ENCODE data around the gene KRTAP1-5.
"Not testable (repeated sequence)": the region's sequence is repeated elsewhere in the genome, so short reads cannot be mapped to it uniquely, and the experiment has no call there.

Gene KRTAP1-5

DNA sequence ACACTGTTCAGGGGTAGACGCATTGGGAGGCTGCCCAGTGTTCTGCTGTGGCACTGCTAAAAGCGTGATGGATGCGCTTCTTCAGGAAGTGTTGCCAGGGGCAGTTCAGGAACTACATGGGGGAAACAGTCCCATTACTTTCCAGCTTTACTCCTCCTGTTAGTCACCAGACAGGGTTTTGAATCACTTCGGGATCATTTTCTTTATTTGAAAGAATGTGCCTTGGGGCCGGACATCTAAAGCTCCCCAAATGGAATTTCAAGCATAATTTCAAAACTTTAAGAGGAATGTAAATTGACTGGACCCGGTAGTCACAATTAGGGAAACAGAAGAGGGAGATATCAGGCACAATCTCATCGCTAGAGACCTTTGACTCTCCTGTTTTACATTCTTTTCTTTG lies 21.4 kb upstream of the KRTAP1-5 start:
- DNase-seq (ENCODE audit: low read depth) = peak; percentile 96

DNA sequence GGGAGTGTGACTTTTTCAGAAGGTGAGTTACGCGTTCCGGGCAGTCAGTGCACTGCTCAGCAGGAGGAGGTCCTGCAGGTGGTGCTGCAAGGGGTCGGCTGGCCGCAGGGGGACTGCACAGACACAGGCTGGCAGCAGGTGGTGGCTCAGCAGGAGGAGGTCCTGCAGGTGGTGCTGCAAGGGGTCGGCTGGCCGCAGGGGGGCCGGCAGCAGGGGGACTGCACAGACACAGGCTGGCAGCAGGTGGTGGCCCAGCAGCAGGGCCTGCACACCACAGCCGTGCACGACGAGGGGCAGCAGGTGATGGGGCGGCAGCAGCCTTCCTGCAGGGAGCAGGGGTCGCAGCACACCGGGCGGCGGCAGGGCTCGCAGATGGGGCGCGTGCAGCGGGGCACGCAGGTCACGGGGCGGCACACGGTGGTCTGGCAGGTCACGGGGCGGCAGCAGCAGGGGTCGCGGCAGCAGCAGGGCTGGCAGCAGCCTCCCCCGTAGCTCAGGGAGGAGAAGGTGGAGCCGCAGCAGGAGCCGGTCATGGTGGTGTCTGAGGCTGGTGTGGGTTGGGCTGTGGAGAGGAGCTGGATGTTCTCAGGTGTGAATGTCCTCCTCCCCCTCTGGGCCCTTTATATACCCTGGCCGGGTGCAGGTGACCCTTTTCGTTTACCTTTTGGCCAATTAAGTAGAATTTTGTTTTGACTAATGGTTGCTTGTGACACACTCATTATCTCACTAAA lies 19.9 kb upstream of the KRTAP1-5 start, which contains the start of gene KRTAP2-1:
Gene KRTAP2-1 (minus strand): TSS at position 582 of the 731 bp plus-strand sequence. CDS start 49 bp downstream, at position 533.
- not testable (repeated sequence) for DNase-seq (ENCODE audit: low read depth)

DNA sequence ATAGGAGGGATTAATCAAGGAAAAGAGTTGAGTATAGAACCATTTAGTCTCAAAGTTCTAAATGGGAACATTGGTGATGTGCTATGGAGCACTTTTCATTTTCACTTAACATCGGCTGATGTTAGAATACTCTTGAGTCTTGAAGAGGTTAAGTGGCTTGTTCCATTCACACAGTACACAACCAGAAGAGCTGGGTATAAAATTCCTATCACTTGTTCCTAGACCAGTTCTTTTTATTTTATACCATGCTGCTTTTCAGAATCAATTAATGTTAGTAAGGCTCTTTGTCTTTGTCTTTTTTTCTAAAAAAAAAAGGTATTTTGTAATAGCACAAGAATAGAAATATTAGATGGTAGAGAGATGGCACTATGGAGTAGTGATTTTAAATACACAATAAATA lies 15.9 kb upstream of the KRTAP1-5 start:
- DNase-seq (ENCODE audit: low read depth) = no peak

DNA sequence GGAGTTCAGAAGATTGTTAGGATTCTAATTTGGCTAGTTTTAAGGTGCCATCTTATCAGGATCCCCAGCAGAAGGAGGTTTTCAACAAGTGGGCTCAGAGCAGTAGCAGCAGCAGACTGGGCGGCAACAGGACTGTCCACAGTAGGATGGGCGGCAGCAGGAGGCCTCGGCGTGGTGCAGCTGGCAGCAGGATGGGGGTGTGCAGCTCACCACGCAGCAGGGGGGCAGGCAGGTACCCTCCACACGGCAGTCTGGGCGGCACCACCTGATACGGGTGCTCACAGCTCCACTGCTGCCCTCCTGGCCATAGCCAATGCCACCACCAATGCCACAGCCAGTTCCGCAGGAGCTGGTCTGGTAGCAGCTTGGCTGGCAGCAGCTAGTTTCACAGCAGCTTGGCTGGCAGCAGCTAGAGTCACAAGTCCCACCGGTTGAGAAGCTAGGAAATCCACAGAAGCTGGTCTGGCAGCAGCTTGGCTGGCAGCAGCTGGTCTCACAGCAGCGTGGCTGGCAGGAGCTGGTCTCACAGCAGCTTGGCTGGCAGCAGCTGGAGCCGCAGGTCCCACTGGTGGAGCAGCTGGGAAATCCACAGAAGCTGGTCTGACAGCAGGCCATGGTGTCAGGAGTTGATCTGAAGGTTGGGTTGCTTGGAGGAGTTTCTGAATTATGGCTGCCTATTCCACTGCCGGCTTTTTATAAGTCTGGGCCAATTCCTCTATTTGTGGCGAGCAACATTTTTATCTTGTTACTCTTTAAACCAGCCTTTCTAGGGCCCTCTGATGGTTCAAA lies 14.0 kb upstream of the KRTAP1-5 start, which contains the start of gene KRTAP1-1:
Gene KRTAP1-1 (minus strand): TSS at position 668 of the 789 bp plus-strand sequence. CDS start 53 bp downstream, at position 615.
- peak; percentile 31 for DNase-seq (ENCODE audit: low read depth)

DNA sequence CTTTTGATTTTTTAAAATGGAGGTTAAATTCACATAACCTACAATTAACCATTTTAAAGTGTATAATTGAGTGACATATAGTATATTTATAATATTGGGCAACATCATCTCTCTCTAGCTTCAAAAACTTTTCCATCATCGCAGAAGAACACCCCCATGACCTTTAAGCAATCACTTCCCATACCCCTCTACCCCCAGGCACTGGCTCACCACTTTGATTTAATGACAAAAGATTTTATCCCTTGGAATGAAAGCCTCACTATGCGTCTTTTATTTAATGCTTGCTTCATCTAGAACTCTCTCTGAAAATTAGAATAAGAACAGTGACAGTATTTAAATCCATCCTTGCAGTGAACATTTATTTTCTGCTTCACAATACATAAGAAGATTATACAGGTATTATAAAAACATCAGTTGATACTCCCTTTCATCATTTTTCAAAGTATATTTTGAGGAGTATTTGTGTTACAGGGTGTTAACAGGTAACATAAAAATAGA lies 10.9 kb upstream of the KRTAP1-5 start:
- no peak for DNase-seq (ENCODE audit: low read depth)

DNA sequence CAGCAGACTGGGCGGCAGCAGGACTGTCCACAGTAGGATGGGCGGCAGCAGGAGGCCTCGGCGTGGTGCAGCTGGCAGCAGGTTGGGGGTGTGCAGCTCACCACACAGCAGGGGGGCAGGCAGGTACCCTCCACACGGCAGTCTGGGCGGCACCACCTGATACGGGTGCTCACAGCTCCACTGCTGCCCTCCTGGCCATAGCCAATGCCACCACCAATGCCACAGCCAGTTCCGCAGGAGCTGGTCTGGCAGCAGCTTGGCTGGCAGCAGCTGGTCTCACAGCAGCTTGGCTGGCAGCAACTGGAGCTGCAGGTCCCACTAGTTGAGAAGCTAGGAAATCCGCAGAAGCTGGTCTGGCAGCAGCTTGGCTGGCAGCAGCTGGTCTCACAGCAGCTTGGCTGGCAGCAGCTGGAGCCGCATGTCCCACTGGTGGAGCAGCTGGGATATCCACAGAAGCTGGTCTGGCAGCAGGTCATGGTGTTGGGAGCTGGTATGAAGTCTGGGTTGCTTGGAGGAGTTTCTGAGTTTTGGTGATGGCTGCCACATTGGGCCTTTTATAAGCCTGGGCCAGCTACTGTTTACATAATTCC lies 7.4 kb upstream of the KRTAP1-5 start, which contains the start of gene KRTAP1-3:
Gene KRTAP1-3 (minus strand): TSS at position 529 of the 590 bp plus-strand sequence. CDS start 53 bp downstream, at position 476.
- not testable (repeated sequence) for DNase-seq (ENCODE audit: low read depth)

DNA sequence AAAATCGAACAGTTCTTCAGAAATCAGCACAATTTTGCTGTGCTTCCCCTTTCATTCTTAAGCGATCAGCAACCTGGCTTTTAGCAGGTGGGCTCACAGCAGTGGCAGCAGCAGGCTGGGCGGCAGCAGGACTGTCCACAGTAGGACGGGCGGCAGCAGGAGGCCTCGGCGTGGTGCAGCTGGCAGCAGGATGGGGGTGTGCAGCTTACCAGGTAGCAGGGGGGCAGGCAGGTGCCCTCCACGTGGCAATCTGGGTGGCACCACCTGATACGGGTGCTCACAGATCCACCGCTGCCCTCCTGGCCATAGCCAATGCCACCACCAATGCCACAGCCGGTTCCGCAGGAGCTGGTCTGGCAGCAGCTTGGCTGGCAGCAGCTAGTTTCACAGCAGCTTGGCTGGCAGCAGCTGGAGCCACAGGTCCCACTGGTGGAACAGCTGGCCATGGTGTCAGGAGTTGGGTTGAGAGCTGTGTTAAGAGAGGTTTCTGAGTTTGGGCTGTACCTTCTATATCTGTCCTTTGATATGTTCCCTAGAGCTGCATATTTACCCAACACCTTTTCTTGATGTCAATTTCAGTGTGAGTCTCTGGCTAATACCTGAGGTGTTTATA lies 2.7 kb upstream of the KRTAP1-5 start, which contains the start of gene KRTAP1-4:
Gene KRTAP1-4 (minus strand): TSS at position 563 of the 613 bp plus-strand sequence. CDS start 117 bp downstream, at position 446.
- no peak for DNase-seq (ENCODE audit: low read depth)

DNA sequence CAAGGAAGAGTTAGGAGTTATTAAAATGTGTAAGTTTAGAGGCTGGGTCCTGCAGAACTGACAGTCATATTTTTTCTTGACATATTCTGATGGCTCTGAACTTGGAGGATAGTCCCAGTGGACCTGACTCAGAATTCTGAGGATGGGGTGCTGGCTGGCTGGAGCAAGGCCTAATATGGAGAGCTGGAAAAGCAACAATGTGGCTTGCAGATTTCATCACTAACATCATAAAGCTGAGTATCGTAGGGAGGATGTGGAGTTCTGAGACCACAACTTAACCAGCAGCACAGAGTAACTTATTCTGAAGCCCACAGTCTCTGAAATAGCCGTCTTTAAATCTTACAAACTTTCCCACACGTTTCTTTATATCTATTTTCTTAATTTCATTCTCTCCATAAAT lies 2.3 kb downstream of the KRTAP1-5 start:
- peak; percentile 41 for DNase-seq (ENCODE audit: low read depth)

DNA sequence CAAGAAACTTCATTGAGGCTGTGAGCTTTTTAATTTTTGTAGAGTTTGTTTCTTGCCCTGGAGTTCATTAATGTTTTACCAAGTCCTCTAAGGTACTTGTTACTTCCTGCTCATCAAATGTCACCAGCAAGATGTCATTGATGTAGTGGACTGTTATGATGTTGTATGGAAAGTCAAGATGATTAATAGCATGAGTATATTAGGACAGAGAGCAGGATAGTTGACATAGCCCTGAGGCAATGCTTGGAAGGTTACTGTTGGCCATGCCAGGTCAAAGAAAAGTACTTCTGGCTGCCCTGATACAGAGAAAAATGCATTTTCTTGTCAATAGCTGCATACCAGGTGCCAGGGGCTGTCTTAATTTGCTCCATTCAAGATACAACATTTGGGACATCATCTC lies 6.7 kb downstream of the KRTAP1-5 start:
- DNase-seq (ENCODE audit: low read depth) = peak; percentile 49

DNA sequence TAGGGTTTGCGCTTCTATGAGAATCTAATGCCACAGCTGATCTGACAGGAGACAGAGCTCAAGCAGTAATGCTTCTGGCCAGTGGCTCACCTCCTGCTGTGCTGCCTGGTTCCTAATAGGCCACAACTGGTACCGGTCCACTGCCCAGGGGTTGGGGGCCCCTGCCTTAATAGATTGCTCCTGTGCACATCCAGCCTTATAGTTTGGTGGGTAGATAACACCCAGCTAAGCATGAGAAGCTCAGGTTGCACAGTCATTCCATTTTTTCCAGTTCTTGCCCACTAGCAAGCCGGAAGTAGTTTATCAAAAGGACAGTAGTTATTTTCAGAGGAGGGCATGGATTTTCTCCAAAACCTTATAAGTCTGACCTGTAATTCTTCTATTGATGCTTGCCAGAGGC lies 7.6 kb downstream of the KRTAP1-5 start:
- no peak for DNase-seq (ENCODE audit: low read depth)

DNA sequence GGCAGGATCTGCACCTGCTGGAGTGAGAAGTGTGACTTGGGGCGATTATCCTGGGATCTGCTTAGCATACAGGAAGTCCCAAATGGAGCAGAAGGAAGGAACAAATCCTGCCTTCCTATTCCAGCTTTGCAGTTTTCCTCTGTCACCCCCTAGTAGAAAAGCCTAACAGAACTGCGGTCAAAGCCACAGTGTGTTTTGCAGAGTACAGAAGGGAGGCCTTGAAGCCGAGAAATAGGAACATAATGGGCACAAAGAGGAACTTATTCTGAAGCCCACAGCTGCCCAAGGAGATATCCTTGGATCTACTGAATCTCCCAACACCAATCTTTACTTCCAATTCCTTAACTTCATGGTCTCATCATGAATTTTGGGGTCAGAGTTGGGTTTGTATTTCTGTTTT lies 8.5 kb downstream of the KRTAP1-5 start:
- DNase-seq (ENCODE audit: low read depth) = no peak

DNA sequence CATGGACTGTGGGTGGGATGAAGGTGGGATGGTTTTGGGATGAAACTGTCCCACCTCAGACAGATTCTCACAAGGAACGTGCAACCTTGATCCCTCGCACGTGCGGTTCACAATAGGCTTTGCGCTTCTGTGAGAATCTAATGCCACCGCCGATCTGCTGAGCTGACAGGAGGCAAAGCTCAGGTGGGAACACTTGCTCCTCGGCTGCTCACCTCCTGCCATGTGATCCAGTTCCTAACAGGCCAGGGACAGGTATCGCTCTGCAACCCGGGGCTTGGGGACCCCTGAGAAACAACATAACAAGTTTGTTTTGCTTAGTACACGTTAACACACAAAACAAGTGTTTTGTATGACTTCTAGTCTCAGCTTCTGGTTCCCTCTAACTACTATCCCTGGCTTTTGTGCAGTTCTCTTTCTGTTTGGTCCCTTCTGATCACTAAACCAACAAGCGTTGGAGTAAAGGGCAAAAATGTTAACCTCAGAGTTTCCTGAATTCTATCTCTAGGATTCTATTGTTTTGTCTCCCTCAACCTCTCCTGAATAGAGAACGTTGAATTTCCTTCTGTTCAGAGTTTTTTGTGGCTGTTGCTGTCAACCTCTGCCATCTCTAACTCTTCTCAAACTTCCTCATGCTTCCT lies 10.3 kb downstream of the KRTAP1-5 start:
- no peak for DNase-seq (ENCODE audit: low read depth)

DNA sequence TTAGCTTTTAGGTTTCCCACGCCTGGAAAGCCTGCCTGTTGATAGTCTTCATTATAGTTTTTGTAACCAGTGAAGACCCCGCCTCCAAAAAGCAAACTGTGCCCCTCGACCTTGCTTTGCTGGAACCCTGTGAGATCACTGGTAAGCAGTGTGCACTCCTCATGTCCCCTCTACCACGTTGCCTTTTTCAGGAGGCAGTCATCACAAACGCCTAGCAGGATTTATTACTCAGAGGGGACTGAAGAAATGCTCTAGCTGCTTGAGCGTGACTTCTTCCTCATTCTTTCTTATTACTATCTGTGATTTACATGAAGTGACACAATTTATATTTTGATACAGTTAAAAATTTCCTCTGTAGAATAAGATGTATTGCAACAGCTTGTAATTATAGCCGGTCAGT lies 11.6 kb downstream of the KRTAP1-5 start:
- DNase-seq (ENCODE audit: low read depth) = no peak

DNA sequence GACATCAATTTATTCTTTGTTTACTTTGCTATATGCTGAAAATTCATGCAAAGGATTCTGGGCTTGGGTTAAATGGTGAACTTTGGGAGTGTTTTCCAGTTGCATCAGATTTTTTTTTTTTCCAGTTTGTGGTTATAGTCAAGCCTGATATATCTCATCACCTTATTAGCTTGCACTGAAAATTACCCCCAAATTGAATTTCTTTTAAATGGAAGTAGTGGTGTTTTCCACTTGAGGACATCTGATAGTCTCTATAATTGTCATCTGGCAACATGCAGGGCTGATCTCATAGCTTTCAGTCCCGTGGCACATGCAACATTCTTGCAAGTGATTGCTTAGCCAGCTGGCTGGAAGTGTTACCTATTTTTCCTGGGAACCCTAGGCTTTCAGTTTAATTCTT lies 13.4 kb downstream of the KRTAP1-5 start:
- DNase-seq (ENCODE audit: low read depth) = peak; percentile 67

DNA sequence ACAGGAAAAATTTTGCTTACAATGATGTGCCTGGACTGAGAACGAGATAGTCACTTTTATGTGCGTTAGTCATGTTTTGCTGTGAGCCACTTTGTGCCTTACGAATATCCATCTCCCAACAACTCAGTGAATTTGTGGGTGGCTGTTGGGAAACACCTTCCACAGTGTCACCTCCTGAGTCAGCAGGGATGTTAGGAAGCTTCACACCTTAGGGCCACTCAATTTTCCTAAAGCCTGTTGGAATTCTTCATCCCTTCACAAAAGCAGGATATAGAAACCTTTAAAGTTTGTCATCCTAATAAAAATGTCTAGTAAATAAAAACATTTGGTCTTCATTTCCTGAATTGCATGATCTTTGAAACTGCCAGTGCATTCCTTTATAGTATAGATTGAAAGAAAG lies 13.8 kb downstream of the KRTAP1-5 start:
- DNase-seq (ENCODE audit: low read depth) = peak; percentile 81

DNA sequence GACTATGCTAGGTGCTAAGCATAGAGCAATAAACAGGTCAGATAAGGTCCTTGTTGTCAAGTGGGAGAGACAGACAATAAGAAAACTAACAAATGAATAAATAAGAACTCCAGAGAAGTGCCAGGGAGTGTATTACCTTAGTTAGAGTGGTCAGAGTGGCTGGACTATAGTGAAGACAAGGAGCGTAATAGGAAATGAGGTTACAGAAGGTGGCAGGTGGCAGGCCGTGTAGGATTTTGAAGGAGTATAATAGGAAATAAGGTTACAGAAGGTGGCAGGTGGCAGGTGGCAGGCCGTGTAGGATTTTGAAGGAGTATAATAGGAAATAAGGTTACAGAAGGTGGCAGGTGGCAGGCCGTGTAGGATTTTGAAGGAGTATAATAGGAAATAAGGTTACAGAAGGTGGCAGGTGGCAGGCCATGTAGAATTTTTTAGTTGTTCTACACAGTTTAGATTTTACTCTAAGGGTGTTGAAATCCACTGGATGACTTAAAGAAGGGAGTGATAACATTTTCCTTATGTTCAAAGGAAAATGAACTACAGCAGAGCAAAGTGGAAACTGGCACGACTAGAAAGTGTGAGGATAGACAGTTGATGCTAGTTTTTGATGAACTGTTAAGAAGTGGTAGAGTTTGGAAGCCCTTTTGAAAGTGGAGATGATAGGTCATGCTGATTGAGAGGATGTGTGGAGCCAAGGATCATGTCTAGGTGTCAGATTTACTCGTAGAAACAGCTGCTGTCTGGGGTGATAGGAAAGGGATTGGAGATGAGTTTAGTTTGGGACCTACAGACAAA lies 14.5 kb downstream of the KRTAP1-5 start:
- DNase-seq (ENCODE audit: low read depth) = no peak

DNA sequence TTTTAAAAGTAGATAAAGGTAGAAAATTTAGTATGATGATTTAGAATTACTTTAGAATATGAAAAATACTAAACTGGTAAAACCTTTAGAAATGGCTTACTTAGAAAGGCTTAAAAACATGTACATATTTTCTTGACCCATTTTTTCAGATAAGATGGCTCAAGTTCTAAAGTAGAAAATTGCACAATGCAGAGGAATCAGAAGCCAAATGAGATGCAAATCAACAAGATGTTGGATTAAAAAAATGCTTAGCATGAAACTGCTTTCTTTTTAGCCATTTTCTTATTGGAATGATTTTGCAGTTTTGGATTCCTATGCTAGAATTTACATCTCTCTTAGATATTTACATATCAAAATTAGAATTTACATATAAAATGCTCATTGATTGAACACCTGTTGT lies 16.6 kb downstream of the KRTAP1-5 start:
- no peak for DNase-seq (ENCODE audit: low read depth)

DNA sequence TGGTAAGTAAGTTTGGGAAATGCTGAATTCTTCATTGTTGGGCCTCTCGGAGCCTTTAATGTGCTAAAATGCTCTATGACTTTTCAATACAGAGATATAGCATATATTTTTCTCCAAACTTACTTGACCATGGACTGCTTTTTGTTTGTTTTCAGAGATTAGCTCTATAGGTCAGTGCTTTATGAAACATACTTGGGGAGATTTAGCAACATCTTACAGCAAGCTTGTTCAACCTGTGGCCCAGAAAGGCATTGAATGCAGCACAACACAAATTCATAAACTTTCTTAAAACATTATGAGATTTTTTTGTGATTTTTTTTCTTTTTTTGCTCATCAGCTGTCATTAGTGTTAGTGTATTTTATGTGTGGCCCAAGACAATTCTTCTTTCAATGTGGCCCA lies 17.1 kb downstream of the KRTAP1-5 start:
- DNase-seq (ENCODE audit: low read depth) = no peak

DNA sequence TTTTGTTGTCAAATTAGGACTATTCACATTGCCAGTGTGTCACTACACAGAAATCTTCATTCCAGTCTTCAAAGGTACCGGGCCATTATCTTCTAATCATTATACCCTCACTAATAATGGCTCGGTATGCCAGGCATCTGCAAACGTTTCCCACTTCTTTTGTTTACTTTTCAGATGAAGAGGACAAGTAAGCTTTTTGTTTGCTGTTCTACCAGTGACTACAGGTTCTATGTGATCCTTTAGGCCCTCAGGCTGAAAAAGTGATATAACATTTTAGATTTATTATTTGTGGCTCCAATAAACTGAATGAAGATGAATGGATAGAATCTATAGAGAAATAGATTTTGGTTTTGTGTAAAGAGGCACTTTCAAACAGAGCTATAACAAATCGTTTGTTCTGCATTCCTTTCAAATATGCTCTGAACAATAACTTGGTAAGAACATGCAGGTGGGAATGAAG lies 17.7 kb downstream of the KRTAP1-5 start:
- peak; percentile 12 for DNase-seq (ENCODE audit: low read depth)

DNA sequence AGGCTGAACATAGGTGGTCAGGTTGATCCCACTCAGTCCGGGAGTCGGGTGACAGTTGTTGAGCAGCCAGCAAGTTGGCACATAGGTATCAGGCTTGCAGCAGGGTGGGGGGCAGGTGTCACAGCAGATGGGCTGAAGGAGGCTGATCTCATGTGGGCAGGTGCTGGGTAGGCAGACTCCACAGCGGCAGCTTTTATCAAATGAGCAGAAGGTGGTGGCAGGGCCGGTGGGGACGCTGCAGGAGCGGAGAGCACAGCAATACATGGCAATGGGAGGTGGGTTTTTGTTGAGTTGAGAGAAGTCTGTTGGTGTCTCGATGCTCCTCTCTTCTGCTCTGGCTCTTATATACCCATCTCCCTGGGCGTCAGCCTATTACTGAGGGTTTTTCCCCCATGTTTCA lies 18.2 kb downstream of the KRTAP1-5 start, which contains the start of gene KRTAP3-1:
Gene KRTAP3-1 (minus strand): TSS at position 318 of the 400 bp plus-strand sequence. CDS start 54 bp downstream, at position 264.
- DNase-seq (ENCODE audit: low read depth) = no peak
